Ammon's horn (tissue), 1 donor: ENCODE measurements around the gene OPA3.

Experiments
- DNase-seq: peaks from one replicate; pipeline ENCODE4 v3.0.0-alpha.2; 2016; ENCODE audit warnings: low spot score

Gene OPA3

DNA sequence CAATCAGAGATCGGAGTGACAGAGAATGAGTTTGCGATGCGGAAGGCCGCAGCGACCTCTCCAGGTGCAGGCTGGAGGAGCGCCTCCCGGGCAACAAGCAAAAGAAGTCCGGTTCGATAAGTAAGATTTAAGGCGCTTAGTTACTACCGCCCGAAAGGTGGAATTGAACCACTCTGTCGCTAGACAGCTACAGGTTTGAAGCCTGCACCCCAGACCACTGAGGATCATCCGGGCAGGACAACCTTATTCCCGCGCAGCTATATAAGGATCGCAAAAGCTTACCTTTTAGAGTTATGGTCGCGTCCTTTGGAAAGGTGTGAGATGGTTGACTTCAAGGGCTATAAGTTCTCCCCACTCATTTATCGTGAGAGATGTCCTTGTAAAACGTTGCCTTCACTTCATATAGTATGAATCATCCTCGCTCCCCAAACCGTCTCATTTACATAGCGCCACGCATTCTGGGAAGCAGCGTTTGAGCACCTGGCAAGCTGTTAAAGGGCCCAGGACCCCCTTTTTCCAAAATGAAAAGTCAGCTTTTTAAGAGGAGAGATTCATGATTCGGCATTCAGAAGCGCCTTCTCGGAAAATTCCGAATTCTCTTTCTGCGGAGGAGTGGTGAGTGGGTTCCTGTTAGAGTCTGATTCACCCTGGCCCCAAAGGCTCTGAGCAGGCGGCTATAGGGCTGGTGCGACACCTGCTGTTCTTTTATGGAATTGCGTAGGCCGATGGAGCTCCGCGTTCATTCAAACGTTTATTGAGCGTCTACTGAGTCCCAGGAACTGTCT lies 106.0 kb downstream of the OPA3 start:
- peak; percentile 93 for DNase-seq

DNA sequence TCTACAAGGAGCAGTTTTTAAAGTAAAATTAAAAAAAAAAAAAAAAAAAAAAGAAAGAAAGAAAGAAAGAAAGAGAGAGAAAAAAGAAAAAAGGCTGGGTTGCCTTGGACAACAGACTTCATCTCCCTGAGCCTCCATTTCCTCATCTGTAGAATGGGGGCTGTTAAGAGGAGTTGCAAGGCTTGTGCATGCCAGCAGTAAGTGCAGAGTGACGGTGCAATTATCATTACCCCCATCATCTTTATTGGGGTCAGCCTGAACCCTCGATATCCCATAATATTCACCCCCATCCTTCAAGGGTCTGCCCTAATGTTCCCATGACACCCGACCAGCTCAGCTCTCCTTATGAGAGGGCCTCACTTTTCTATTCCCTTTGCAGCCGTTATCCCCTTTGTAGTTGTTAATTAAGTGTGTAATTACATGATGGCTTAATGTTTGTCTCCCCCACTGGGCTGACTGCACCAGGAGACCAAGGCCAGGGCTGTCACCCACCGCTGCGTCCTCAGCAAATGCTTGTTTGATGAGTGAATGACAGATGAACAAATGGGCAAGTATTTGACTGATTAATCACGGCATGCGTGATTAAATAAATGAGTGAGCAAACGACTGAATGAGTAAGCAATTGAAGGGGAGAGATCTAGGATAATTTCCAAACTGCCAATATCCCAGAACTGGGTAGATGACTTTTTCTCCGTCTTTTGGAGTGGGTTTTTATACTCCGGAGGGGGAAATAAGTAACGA lies 106.7 kb downstream of the OPA3 start:
- DNase-seq, result no peak
